Hypothalamus (tissue), 51 donors: ENCODE results near the gene TUBB2B.
"Not testable (repeated sequence)": the region's sequence is repeated elsewhere in the genome, so short reads cannot be mapped to it uniquely, and the experiment has no call there.

Experiments
- DNase-seq, 51 donors: peaks; one replicate each; lab custom pipeline; 2025; lab: John Stamatoyannopoulos, UW

Gene TUBB2B

GRCh38 chr6:3213334-3213695 is 14.1 kb downstream of the TUBB2B start:
- DNase-seq = no peak

GRCh38 chr6:3212261-3212660 is 15.2 kb downstream of the TUBB2B start:
- DNase-seq = no peak

- DNase-seq = peak in 41 of 51 donors; percentile 19 to 88 (median 69)
These were observed 15.8 kb downstream of the TUBB2B start for GRCh38 chr6:3211681-3212080.

GRCh38 chr6:3210024-3210610 is 17.3 kb downstream of the TUBB2B start:
- DNase-seq = no peak

- peak in 6 of 51 donors; percentile 4 to 53 (median 22) for DNase-seq
These were observed 18.1 kb downstream of the TUBB2B start for GRCh38 chr6:3209114-3210023.

- DNase-seq = no peak
These were observed 18.7 kb downstream of the TUBB2B start for GRCh38 chr6:3208775-3209113.

- peak in 2 of 51 donors; percentile 14 to 25 for DNase-seq
These were observed 19.2 kb downstream of the TUBB2B start for GRCh38 chr6:3208098-3208774.

GRCh38 chr6:3206339-3207015 is 21.0 kb downstream of the TUBB2B start:
- no peak for DNase-seq

- DNase-seq = no peak
These were observed 21.5 kb downstream of the TUBB2B start for GRCh38 chr6:3205913-3206312.

- DNase-seq = no peak
These were observed 22.5 kb downstream of the TUBB2B start for GRCh38 chr6:3204921-3205320.

GRCh38 chr6:3202999-3203696 is 24.3 kb downstream of the TUBB2B start:
- no peak for DNase-seq

GRCh38 chr6:3201388-3201787 is 26.1 kb downstream of the TUBB2B start:
- DNase-seq = no peak

- DNase-seq = no peak
These were observed 26.8 kb downstream of the TUBB2B start for GRCh38 chr6:3200682-3201081.

GRCh38 chr6:3199382-3199781 is 28.1 kb downstream of the TUBB2B start:
- DNase-seq = no peak

- DNase-seq = not testable (repeated sequence)
These were observed 29.7 kb downstream of the TUBB2B start for GRCh38 chr6:3197734-3198133.

GRCh38 chr6:3196770-3197169 is 30.7 kb downstream of the TUBB2B start:
- no peak for DNase-seq

GRCh38 chr6:3195695-3196497 is 31.6 kb downstream of the TUBB2B start:
- DNase-seq = peak in 33 of 51 donors; percentile 9 to 69 (median 39)

GRCh38 chr6:3195420-3195694 is 32.1 kb downstream of the TUBB2B start:
- DNase-seq = no peak

GRCh38 chr6:3194535-3195419 is 32.7 kb downstream of the TUBB2B start:
- DNase-seq = peak in 44 of 51 donors; percentile 11 to 90 (median 63)
